ENCODE data around the gene SLC5A11.

DNA sequence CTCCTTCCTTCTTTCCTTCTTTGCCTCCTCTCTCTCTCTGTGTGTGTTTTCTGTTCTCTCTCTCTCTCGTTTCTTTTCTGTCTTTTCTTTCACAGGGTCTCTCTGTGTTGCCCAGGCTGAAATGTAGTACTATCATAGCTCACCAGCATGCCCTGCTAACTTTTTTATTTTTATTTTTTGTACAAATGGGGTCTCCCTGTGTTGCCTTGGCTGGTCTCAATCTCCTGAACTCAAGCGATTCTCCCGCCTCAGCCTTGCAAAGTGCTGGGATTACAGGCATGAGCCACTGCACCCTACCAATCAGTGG is 1.5 kb downstream of the SLC5A11 start:
- TF ChIP-seq CTCF (conservative IDR thresholded peaks at IDR 0.05; ENCODE audit: low read depth, low read length) (no peak), EZH2phosphoT487 (IDR thresholded peaks at IDR 0.05; ENCODE audit: borderline replicate concordance, low read length) (no peak), EZH2 (IDR thresholded peaks at IDR 0.05; ENCODE audit: low read length, unreplicated experiment) (no peak)
